Measurements from ENCODE around the gene IL6. TPM values are rescaled to one million over a fixed set of nuclear protein-coding genes. Genes with fewer than 3 reads are reported as not detected.

IL6 gene
- polyA plus RNA-seq, 1 donor from 2014 or later, result not detected

DNA sequence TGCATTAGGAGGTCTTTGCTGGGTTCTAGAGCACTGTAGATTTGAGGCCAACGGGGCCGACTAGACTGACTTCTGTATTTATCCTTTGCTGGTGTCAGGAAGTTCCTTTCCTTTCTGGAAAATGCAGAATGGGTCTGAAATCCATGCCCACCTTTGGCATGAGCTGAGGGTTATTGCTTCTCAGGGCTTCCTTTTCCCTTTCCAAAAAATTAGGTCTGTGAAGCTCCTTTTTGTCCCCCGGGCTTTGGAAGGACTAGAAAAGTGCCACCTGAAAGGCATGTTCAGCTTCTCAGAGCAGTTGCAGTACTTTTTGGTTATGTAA lies 675 bp downstream of the IL6 start:
- Histone ChIP-seq H3K36me3 (ENCODE audit: insufficient read depth, low read length) (no peaks in the 10 kb centered on the region), H3K9me3 (ENCODE audit: low read length) (no peaks in the 10 kb centered on the region), H3K9ac (ENCODE audit: low read length) (no peak overlapping the region), H3K27me3 (ENCODE audit: insufficient read depth, low read depth, low read length) (no peaks in the 10 kb centered on the region), H3K79me2 (replicated peaks; ENCODE audit: insufficient read depth, low read length) (no peaks in the 10 kb centered on the region), H3K27ac (ENCODE audit: low read length) (no peak overlapping the region), H3K4me2 (ENCODE audit: low read length) (no peak overlapping the region), H3K4me3 (ENCODE audit: low read length) (no peak overlapping the region), H2AFZ (ENCODE audit: low read depth, low read length) (no peak overlapping the region), H4K20me1 (ENCODE audit: insufficient read depth) (no peaks in the 10 kb centered on the region), H3K9me2 (ENCODE audit: insufficient read depth, low read length) (no peaks in the 10 kb centered on the region), H3F3A (ENCODE audit: insufficient read depth, low read length, poor library complexity, severe bottlenecking) (no peaks in the 10 kb centered on the region)
- TF ChIP-seq TAF1 (IDR thresholded peaks at IDR 0.05; ENCODE audit: low read depth), result no peak
- TF ChIP-seq, protein P1, sequence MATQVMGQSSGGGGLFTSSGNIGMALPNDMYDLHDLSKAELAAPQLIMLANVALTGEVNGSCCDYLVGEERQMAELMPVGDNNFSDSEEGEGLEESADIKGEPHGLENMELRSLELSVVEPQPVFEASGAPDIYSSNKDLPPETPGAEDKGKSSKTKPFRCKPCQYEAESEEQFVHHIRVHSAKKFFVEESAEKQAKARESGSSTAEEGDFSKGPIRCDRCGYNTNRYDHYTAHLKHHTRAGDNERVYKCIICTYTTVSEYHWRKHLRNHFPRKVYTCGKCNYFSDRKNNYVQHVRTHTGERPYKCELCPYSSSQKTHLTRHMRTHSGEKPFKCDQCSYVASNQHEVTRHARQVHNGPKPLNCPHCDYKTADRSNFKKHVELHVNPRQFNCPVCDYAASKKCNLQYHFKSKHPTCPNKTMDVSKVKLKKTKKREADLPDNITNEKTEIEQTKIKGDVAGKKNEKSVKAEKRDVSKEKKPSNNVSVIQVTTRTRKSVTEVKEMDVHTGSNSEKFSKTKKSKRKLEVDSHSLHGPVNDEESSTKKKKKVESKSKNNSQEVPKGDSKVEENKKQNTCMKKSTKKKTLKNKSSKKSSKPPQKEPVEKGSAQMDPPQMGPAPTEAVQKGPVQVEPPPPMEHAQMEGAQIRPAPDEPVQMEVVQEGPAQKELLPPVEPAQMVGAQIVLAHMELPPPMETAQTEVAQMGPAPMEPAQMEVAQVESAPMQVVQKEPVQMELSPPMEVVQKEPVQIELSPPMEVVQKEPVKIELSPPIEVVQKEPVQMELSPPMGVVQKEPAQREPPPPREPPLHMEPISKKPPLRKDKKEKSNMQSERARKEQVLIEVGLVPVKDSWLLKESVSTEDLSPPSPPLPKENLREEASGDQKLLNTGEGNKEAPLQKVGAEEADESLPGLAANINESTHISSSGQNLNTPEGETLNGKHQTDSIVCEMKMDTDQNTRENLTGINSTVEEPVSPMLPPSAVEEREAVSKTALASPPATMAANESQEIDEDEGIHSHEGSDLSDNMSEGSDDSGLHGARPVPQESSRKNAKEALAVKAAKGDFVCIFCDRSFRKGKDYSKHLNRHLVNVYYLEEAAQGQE (IDR thresholded peaks at IDR 0.05; ENCODE audit: borderline replicate concordance), result no peak
- TF ChIP-seq EZH2 (IDR thresholded peaks at IDR 0.05; ENCODE audit: borderline replicate concordance, insufficient read depth, low read length, poor library complexity, severe bottlenecking), result no peak
- TF ChIP-seq POLR2AphosphoS5 (IDR thresholded peaks at IDR 0.05), result no peak
- TF ChIP-seq MXI1 (conservative IDR thresholded peaks at IDR 0.05; ENCODE audit: poor library complexity, severe bottlenecking), result no peak
- no peak for TF ChIP-seq SMC3 (conservative IDR thresholded peaks at IDR 0.05; ENCODE audit: poor library complexity)
- TF ChIP-seq, protein P2, sequence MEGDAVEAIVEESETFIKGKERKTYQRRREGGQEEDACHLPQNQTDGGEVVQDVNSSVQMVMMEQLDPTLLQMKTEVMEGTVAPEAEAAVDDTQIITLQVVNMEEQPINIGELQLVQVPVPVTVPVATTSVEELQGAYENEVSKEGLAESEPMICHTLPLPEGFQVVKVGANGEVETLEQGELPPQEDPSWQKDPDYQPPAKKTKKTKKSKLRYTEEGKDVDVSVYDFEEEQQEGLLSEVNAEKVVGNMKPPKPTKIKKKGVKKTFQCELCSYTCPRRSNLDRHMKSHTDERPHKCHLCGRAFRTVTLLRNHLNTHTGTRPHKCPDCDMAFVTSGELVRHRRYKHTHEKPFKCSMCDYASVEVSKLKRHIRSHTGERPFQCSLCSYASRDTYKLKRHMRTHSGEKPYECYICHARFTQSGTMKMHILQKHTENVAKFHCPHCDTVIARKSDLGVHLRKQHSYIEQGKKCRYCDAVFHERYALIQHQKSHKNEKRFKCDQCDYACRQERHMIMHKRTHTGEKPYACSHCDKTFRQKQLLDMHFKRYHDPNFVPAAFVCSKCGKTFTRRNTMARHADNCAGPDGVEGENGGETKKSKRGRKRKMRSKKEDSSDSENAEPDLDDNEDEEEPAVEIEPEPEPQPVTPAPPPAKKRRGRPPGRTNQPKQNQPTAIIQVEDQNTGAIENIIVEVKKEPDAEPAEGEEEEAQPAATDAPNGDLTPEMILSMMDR (IDR thresholded peaks at IDR 0.05; ENCODE audit: poor library complexity, severe bottlenecking), result no peak
- TF ChIP-seq EP300 (conservative IDR thresholded peaks at IDR 0.05; ENCODE audit: poor library complexity, severe bottlenecking), result no peak
- TF ChIP-seq RAD21 (conservative IDR thresholded peaks at IDR 0.05), result no peak

DNA sequence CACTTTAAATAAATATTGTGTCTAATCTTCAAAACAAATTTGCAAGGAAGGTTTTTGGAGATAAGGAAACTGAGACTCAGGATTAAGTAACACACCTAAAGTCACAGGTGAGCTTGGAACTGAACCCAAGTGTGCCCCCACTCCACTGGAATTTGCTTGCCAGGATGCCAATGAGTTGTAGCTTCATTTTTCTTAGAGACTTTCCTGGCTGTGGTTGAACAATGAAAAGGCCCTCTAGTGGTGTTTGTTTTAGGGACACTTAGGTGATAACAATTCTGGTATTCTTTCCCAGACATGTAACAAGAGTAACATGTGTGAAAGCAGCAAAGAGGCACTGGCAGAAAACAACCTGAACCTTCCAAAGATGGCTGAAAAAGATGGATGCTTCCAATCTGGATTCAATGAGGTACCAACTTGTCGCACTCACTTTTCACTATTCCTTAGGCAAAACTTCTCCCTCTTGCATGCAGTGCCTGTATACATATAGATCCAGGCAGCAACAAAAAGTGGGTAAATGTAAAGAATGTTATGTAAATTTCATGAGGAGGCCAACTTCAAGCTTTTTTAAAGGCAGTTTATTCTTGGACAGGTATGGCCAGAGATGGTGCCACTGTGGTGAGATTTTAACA lies 1.5 kb downstream of the IL6 start:
- Histone ChIP-seq H3K4me3 (ENCODE audit: low read length) (no peak overlapping the region), H4K20me1 (ENCODE audit: insufficient read depth) (no peaks in the 10 kb centered on the region), H3K79me2 (replicated peaks; ENCODE audit: insufficient read depth, low read length) (no peaks in the 10 kb centered on the region), H3K9me2 (ENCODE audit: insufficient read depth, low read length) (no peaks in the 10 kb centered on the region), H3K36me3 (ENCODE audit: insufficient read depth, low read length) (no peaks in the 10 kb centered on the region), H3K27ac (ENCODE audit: low read length) (no peak overlapping the region), H3K4me2 (ENCODE audit: low read length) (no peak overlapping the region), H3K9me3 (ENCODE audit: low read length) (no peaks in the 10 kb centered on the region), H2AFZ (ENCODE audit: low read depth, low read length) (no peak overlapping the region), H3F3A (ENCODE audit: insufficient read depth, low read length, poor library complexity, severe bottlenecking) (no peaks in the 10 kb centered on the region), H3K27me3 (ENCODE audit: insufficient read depth, low read depth, low read length) (no peaks in the 10 kb centered on the region), H3K9ac (ENCODE audit: low read length) (no peak overlapping the region)
- TF ChIP-seq, protein P2 (IDR thresholded peaks at IDR 0.05; ENCODE audit: poor library complexity, severe bottlenecking), result peak; percentile 41
- no peak for TF ChIP-seq EZH2 (IDR thresholded peaks at IDR 0.05; ENCODE audit: borderline replicate concordance, insufficient read depth, low read length, poor library complexity, severe bottlenecking)
- peak; percentile 31 for TF ChIP-seq RAD21 (conservative IDR thresholded peaks at IDR 0.05)

All from neural cell (in vitro differentiated cells).